GM19452 (cell line): ENCODE results near the gene OXTR.
"Not testable (repeated sequence)": the region's sequence is repeated elsewhere in the genome, so short reads cannot be mapped to it uniquely, and the experiment has no call there.

Experiments
- ATAC-seq: cut with Tn5 transposase; IDR thresholded peaks from one replicate; pipeline ENCODE4 v1.9.1; 2021; ENCODE audit not compliant: unreplicated experiment

OXTR gene

DNA sequence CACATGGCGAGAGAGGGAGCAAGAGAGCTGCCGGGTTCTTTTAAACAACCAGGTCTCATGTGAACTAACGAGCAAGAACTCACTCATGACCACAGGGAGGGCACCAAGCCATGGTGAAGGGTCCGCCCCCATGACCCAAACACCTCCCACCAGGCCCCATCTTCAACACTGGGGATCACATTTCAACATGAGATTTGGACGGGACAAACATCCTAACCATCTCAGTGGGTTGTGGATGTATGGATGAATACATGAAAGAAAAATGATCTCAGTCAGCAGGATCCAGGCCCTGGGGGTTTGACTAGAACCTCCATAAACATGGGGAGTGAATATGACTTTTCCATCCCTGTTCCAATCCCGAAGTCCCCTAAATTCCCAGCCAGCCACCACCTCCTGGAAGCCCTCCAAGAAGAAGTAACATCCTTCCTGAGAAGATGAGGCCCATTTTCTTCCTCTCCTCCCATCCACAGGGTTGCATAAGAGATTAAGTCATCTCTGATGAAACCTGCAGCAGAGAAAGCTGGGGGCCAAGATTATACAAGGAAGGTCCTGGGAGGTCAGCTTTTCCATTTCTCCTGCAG, 26.3 kb downstream of the OXTR start:
- ATAC-seq, result no peak

DNA sequence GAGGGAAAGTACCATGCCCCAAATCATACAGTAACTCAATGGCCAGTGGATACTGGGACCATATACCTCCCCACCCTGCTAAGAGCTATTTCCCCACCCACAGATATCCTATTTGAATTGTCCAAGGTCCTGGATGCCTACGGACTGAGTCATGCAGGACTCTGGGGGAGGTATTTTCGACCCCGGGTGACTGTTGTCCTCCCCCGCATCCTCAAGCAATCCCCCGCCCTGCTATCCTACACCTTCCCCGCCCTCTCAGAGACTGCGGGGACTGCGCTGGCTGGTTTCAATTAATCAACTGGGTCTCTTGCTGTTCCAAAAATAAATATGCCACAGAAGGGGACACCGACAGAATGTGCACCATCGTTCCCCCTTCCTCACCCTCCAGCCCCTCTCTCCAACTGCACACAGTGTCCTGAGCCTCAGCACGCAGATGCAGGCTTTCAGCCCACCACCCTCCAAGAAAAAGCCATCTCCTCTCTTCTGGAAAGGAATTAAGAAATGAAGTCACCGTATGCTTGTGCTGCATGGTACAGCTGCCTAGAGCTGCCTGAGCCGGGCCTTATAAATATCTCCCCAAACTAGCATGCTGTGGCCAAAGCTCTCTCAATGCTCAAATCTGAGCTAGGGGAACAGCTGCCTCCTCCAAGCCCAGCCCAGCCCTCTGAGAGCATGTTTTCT, 27.7 kb downstream of the OXTR start:
- no peak for ATAC-seq

DNA sequence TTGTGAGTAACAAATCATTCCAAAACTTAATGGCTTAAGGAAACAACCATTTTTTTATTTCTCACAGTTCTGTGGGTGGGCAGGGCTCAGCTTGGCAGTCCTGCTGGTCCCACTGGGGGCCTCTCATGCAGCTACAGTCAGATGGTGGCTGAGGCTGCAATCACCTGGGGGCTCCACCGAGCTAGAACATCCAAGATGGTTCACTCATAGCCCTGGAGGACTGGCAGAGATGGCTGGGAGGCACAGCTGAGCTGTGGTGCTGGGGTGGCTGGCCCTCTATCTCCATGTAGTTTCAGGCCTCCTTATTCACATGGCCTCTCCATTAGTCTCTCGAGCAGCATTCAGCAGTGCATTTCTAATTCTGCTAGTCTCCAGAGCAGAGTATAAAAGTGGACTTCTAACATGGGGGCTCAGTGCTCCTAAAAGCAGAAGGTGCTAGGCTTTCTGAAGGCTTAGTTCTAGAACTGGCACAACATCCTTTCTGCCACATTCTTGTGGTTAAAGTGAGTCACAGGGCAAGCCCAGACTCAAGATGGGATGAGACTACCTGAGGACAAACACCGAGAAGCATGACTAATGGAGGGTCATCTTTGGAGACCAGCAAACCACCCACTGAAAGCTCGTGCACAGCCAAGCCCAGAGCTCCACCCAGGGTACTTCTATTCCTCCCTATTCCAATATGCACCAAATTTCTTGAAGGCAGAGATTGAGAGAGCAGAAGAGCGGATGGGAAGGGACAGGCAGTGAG, 29.5 kb downstream of the OXTR start:
- ATAC-seq, result no peak

DNA sequence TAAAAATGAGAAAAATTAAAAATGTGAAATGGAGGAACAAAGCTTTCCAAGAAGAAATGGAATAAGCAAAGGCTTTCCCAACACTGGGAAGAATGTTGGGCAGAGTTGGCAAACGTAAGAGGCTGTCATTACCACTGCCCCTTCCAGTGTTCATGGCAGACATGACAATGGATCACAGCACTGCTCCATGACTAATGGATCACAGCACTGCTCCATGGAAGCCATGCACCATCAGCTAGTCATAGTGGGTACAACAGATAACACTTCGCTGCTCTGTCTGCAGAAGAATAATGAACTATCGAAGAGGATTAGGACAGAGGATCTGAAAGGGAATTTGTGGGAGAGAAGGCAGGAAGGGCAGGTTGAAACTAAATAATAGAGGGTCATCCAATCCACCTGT, 30.8 kb downstream of the OXTR start:
- no peak for ATAC-seq

DNA sequence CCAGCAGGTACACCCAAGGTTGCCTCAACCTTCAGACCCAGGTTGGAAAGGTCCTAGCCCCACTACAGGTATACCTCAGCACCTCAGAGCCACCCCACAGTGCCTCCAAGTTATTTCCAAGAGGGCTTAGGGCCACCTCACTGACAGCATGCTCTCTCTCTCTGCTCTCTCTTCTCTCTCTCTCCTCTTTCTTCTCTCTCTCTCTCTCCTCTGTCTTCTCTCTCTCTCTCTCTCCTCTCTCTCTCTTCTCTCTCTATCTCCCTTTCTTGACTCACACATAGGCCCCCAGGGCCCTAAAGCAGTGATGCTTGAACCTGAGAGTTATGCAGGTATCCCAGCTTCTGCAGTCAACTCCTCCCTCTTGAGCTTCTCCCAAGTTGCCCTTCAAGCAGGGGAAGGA, 31.6 kb downstream of the OXTR start:
- ATAC-seq, result no peak

DNA sequence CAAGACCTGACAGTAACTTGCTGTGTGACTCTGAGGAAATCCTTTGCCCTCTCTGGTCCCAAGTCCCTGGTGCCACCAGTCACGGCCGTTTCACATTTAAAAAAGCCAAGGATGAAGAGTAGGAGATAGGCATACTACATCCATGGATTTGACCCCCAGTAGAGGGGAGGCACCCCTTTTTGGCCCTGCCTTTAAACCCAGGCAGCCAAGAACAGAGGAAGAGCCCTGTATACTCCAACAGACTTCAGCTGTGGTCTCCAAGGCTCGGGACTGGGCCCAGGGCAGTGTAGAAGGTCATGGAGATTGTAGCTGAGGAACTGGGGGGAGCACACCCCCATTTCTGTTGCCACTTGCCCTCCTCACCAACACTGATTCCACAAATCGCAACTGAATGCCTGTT, 32.1 kb downstream of the OXTR start:
- no peak for ATAC-seq

DNA sequence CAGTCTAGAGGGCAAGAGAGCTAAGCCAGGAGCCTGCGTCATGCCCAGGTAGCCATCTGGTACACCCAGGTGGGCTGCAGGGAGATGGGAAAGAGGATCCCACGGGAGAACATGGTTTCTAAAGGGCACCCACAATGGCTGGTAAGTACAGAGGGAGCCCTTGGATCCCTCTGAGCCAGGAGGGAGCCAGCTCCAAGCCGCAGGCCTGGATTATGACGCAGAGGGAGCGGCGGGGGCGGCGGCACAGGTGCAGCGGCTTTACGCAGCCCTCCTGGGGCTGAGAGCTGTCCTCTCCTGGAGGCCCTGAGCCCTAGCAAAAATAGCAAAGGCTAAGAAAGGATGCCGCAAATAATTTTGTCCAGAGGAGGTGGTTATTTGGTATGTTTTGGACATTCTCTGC, 33.0 kb downstream of the OXTR start:
- no peak for ATAC-seq

DNA sequence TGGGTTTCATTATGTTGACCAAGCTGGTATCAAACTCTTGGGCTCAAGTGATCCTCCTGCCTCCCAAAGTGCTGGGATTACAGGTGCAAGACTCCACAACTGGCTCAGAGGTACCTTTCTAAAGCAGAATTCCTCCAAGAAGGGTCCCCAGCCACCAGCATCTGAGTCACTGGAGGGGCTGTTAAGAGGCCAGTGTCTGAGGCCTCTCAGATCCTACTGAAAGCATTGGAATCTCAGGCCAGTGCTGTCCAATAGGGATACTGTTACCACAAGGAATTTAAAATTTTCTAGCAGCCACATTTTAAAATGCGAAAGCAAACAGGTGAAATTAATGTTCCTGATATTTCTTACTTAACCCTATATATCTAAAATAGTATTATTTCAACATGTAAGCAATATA, 34.5 kb downstream of the OXTR start:
- no peak for ATAC-seq

DNA sequence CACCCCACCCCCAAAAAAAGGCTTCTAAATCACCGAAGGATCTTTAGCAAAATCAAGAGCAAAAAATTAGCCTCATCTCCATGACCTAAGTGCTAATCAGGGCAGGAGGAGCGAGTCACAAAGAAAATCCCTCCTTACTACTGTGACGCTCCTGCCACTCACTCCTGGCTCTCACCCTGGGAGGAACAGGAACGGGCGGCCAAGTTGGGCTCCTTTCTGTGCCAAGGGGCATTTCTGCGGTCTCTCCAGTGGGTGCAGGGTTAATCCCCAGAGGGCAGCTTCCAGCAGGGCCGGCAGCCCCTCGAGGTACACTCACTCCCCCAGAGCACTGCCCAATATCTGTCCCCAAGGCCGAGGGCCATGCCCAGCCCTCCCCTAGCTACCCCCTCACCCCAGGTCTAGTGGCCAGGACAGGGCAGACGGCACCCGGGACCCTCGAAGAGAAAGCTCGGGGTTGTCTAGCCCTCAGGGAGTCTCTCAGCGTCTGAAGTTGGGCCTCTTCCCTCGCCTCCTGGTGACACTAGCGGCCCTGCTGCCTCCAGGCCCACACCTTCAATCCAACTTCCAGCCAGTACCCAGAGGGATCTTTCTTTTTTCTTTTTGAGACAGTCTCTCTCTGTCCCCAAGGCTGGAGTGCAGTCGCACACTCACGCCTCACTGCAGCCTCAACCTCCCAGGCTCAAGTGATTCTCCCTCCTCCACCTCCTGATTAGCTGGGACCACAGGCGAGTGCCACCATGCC, 35.1 kb downstream of the OXTR start:
- no peak for ATAC-seq

DNA sequence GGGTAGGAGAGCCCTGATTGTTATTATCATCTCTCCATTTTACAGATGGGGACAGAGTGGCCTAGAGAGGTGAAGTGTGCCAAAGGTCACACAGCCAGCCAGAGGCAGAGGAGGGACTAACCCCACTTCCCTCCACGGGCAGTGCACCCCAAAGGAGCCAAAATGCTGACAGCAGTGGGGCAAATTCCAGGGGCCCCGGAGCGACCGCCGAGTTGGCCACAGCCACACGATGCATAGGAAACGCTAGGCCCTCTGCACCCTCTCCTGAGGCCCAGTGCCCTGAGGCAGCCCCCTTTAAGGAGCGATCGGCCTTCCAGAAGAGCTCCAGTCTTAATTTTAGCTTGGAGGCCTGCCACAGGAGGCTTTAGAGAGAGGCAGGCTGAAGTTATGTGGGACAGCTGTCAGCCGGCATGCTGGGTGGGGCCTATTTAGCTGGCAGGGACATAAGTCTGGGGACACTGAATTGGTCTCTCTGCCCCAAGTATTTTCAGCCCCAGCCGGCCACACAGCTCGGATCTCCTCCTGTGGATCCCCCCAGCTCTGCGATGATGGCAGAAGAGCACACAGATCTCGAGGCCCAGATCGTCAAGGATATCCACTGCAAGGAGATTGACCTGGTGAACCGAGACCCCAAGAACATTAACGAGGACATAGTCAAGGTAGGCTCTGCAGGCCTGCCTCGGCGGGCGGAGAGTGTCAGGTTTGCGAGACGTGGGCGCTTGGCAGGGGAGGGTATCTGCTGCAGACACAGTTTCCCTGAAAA, 35.9 kb downstream of the OXTR start, which contains the start of gene CAV3:
Gene CAV3 (plus strand): TSS at position 471 of the 763 bp plus-strand sequence. CDS start 75 bp downstream, at position 546.
- ATAC-seq, result no peak

DNA sequence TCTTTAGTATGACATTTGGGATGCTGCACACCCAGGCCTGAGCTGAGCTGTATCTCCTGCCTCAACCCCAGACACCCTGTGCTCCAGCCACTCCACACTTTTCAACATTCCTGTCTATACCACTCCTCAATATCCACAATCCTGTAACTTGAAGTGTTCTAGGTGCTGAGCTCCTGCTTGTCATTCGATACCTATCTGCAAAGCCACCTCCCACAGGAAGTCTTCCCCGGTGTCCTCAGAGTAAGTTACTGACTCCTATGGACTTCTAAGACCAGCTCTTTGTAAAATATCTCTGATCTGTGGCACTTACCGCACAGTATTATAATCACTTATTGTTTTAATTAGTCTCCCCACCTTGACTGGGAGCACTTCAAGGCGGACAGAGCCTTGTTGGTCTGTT, 37.0 kb downstream of the OXTR start:
- no peak for ATAC-seq

DNA sequence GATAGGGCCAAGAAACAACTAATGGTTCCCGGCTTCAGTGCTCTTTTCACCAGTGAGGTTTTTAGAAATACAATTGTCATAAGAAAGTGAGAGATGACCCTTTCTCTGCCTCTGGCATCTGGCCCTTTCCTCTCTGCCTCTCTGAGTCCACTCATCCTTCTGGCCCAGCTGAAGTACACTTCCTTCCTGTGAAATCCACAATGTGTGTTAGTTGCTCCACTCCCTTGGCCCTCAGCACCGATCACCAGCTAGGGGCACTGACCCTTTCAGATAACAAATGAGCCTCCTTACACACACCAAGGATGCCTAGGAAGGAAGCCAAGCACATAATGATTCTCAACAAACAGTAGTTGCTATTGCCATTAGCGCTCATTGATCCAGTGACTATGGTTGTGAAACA, 38.8 kb downstream of the OXTR start:
- ATAC-seq, result no peak

DNA sequence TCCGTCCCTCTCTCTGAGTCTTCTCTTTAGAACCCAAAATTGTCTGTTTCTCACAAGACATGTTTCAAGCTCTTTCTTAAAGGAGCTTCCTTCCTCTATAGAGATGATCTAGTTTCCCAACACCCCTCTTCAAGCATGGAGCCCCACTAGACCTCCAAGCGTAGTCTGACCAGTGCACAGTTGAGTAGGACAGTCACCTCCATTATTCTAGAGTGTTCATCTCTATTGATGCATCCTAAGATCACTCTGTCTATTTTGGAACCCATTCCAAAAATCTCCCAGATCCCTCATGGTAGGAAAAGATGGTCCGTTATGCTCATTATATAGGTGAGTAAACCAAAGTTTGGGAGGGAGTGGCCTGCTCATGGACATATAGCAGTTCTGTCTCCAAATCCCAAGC, 39.9 kb downstream of the OXTR start:
- ATAC-seq, result no peak

DNA sequence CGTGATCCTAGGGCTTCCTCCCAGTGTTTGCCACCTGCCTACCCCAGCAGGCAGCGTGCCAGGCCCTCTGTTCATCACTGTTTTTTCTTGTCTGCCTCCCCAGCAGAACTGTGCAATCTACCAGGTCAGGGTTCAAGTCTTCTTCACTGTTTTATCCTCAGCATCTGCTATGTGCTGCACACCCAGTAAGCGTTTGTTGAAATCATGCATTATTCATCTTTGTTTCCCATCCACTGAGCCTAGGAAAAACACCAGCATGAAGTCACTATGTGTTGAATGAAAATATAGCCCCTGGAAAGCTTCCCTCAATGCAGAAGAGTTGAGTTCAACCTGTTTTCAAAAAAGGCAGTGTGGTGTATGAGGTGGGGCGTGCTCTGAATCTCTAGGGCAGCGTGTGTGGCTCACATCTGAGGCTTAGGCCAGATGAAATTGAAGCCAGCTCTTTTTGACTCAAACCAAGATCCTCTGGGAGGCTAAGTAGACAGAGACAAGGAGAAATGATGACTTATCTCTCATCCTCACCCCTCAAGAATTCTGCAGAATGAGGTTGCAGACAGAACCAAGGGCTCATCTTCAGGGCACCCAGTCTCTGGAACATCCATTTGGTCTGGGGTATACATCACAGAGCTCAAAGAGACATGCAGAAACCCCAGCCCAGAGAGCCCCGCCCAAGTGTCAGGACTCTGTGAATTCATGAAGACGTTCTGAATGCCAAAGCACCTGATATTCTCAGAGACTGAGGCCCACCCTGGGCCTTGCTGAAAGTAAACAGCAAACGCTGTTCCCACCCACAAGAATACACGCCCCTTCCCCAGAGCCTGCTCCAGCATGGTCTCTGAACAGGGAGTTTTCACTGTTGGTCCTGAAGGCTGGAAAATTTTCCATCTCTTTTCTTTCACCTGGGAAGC, 41.6 kb downstream of the OXTR start:
- ATAC-seq, result no peak

DNA sequence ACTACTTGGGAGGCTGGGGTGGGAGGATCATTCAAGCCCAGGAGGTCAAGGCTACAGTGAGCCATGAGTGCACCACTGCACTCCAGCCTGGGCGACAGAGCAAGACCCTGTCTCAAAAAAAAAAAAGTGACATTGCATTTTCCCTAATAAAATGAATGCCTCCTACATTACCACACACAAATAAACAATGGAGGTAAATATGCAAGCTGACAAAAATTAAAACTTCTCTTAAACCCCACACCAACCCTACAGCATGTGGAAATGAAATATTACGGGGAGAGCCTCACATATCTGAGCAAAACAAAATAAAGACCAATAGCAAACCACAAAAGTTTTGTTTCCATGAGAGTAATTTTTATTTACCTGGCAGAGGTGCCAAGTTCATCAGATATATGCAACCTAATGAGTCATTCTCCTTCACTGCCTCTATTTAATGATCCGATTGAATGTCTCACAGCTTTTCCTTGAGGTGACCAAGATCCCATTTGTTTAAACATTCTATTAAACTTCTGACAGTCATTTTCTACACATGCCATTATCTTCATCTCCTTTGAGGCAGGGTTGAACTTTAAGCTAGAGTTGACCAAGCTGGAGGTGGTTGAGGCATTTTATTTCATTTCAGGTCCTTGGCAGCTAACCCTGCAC, 45.2 kb downstream of the OXTR start:
- ATAC-seq, result no peak

DNA sequence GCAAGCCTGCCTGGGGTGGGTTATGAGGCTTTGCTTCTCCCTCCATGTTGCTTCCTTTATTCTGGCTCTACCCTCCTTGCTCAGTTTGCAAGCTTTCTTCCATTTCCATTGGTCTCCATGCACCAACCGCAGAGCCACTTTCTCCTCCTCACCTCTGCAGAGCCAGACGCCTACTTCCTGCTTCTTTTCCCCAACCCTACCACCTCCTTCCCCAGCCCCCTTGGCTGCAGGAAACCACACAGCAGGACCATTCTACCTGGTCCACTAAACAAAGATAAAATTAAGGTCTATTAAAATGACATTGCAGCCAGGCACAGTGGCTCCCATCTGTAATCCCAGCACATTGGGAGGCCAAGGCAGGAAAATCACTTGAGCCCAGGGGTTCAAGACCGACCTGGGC, 45.8 kb downstream of the OXTR start:
- ATAC-seq, result no peak

DNA sequence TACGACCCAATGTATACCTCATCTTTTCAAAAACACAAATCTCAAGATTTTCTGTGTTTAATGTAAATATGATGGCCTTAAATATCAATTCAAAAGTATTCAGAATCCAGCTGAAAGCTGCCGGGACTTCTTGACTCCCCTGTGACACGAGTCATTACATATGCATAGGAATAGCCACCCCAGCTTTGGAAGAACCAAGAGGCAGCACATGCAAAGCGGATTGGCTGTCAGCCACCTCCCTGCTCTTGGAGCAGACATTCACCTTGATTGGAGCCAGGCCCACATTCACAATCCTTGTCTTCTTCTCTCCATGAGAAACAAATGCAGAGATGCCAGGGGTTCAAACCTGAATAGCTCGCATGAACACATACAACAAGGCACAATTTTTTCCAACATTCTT, 46.6 kb downstream of the OXTR start:
- ATAC-seq, result no peak

DNA sequence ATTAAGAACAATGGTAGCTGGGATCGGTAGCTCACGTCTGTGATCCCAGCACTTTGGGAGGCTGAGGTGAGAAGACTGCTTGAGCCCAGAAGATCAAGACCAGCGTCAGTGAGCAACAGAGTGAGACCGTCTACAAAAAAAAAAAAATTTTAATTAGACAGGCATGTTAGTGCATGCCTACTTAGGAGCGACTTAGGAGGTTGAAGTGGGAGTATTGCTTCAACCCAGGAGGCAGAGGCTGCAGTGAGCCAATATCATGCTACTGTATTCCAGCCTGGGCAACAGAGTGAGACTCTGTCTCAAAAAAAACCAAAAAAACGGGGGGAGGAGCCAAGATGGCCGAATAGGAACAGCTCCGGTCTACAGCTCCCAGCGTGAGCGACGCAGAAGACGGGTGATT, 53.7 kb downstream of the OXTR start:
- ATAC-seq, result not testable (repeated sequence)
